Suppressor macrophage (primary cell): ENCODE measurements around the gene FLT3.
"Not testable (repeated sequence)": the region's sequence is repeated elsewhere in the genome, so short reads cannot be mapped to it uniquely, and the experiment has no call there.

Experiments
- DNase-seq, 4 experiments: peaks; one replicate each; pipeline ENCODE4 v3.0.0-alpha.2; 2020 to 2022

Gene FLT3

GRCh38 chr13:27971236-27971645, 129.1 kb downstream of the FLT3 start:
- no peak for DNase-seq

DNA sequence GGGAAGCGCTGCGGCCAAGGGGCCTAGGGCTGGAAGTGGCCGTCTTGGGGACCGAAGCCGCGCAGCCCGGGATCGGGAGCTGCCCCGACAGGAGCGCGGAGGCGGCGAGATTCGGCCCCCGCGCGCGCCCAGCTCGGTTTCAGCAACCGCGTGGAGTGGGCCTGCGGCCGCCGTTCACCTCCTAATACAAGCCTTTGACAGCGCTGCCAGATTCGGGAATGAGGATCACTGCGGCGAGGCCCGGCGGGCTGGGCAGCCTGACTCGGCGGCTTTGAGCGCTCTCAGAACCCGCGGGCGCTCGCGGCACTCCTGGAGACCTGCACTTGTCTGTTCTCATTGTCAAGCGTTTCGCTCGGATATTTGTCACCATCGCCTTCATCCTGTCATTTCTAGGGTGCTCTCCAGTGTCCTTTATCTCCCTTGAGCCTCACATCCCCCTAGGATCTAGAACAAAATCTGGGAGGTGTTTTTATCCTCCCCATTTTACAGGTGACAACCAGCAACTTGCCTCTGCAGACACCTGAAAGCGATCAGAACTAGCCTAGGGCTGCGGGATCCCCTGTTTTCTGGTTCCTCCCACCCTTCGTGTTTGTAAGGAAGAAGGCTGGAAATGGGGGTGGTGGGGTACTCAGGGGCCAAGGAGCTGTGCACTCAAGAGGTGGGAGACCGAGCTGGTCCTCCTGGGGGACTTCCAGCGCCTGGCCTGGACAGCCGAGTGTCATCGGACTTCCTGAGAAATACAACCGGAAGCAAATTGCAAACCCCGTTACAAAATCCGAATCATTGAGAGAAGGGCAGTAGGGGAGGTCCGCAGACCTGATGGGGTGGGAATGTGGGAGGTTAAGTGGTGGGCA, 129.8 kb downstream of the FLT3 start:
- DNase-seq = no peak

DNA sequence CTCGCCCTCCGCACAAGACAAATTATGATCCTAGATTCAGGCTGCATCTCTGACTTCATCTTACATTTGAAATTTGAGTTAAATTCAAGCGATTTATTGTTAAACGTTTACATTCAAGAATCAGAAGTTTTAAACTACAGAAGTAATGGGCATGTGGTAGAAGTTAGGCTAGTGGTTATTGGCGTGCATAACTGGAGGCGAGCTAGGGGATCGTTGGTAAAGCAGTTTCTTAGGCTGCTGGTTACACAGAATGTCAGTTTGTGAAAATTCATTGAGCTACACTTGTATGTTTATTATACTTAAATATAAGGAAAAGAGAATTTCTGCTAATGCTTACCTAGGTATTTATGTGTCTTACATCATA, 130.5 kb downstream of the FLT3 start:
- DNase-seq = no peak

DNA sequence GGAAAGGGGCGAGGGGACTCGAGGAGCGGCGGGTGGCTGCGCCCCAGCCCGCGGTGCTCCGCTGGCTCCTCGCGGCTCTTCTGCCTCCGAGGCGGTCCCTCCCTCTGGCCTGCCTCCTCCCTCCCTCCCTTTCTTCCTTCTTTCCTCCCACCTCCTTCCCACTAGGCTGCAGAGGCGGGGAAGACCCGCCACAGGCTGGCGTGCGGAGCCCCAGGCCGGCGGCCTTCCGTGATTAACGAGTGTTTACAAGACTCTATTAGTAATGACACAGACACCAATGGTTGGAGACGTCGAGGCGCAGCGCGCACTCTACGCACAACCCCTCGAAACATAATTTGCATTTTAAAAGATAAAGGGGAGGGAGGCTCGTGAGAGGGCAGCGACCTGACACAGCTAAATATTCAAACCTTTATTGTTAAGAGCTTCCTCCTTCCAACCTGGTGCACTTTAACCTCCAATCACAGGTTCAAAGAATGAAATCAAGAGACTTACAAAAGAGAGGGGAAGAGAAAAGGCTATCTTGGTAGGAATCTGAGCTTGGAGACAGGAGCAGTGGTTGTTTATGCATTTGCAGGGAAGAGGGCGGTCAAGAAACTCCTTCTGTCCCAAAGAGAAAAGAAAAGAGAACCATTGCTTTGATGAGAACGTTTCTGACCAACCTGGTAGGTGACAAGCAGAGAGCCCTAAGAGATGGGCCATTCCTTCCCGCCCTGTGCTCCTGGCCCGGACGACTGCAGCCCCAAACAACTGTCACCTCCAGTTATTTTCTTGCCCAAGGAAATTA, 131.1 kb downstream of the FLT3 start, which contains the start of gene CDX2:
Gene CDX2, minus strand, starts transcription at position 234 of the 784 bp plus-strand sequence. CDS start 309 bp downstream, outside the sequence.
- DNase-seq = no peak

- DNase-seq = peak in 1 of 4 experiments; percentile 30
Observed at GRCh38 chr13:27968316-27969081, 131.9 kb downstream of the FLT3 start.

- DNase-seq = no peak
Observed at GRCh38 chr13:27967736-27968315, 132.6 kb downstream of the FLT3 start.

GRCh38 chr13:27967203-27967735, 133.1 kb downstream of the FLT3 start:
- DNase-seq = peak in 3 of 4 experiments; percentile 30 to 59 (median 43)

DNA sequence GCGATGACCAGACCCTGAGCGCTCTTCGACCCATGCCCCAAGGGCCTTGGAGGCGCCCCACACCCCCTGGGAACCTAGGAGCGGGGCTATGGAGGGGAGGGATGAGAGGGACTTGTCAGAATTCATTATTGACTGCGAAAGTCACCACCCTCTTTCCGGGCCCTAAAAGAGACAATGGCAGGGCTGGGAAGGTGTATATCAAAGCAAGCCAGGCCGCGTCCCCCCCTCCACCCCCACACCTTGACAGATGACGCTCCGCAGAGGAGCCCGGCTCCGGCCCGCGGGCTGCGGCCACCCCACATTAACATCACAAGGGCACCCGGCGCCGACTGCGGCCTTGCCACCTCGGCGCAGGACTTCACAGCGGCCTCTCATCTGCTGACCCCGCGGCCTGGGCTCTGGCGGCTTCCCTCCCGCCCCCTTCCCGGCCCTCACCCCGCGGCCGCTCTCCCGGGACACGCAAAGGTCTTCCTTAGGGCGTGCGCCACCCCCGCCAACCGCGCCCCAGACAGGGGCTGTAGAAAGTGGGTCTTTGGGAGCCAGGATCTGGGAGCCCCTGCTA, 133.7 kb downstream of the FLT3 start:
- no peak for DNase-seq

DNA sequence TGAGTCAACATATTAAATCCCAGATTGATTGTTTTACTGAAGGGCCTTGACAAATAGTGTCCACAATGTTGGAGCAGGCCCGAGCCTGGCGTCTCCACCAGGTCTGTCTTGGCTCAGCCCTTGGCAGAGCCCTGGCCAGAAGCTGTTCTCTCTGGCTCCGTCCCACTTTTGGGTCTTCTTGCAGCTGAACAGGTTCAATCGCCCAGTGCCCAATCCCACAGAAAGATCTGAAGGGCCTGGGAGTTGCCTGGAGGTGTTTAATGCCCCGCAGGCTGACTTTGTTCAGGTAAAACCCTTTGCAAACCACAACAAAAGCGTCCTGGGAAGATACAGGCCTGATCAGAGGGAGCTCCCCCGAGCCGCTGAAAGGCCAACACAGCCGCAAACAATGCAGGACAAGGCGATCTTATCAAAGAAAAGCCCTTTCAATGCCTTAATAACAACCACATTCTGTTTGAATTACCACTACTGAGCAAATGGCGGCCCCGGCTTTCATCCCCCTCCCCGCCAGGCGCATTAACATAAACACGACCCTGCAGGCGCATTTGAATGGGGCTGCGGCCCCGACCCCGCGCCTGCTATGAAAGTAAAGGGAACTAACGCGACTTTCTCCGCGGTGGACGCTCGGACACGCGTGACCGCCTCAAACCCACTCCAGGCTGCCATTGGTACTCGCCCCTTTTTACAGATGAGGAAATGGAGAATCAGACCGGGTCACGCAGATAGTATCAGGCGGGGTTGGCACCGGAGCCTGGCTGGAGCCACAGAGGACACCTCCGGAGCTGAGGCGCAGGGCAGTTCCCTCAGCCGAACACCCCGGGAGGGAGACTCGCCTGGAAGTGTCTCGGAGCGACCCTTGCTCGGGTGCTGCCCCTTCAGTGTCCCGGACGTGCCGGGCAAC, 134.4 kb downstream of the FLT3 start:
- no peak for DNase-seq

DNA sequence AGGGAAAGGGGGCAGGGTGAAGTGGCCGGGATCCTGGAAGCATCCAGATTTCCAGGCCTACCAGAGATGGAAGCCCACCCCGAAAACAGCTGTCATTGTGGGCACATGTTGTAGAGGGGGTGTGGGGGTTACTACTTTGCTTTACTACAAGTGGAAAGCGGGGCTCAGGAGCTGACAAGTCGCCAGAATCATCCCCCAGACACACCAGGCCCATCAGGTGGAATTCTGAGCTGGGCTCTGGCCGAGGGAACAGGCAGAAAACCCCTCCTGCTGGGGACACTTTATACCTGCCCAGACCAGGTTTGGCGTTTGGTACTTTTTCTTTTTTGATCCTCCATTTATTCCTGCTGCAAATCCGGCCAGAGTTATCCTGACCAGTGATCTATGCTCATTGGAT, 135.0 kb downstream of the FLT3 start:
- DNase-seq = no peak

GRCh38 chr13:27964741-27965323, 135.5 kb downstream of the FLT3 start:
- DNase-seq = no peak

DNA sequence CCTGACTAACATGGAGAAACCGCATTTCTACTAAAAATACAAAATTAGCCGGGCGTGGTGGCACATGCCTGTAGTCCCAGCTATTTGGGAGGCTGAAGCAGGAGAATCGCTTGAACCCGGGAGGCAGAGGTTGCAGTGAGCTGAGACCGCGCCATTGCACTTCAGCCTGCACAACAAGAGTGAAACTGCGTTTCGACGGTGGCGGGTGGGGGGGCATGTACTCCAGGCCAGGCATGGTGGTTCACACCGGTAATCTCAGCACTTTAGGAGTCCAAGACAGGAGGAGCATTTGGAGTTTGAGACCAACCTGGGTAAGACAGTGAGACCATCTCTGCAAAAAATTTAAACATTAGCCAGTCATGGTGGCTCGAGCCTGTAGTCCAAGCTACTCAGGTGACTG, 136.2 kb downstream of the FLT3 start:
- DNase-seq = not testable (repeated sequence)

- DNase-seq = no peak
Observed at GRCh38 chr13:27963491-27963890, 136.9 kb downstream of the FLT3 start.

GRCh38 chr13:27962982-27963381, 137.4 kb downstream of the FLT3 start:
- no peak for DNase-seq

DNA sequence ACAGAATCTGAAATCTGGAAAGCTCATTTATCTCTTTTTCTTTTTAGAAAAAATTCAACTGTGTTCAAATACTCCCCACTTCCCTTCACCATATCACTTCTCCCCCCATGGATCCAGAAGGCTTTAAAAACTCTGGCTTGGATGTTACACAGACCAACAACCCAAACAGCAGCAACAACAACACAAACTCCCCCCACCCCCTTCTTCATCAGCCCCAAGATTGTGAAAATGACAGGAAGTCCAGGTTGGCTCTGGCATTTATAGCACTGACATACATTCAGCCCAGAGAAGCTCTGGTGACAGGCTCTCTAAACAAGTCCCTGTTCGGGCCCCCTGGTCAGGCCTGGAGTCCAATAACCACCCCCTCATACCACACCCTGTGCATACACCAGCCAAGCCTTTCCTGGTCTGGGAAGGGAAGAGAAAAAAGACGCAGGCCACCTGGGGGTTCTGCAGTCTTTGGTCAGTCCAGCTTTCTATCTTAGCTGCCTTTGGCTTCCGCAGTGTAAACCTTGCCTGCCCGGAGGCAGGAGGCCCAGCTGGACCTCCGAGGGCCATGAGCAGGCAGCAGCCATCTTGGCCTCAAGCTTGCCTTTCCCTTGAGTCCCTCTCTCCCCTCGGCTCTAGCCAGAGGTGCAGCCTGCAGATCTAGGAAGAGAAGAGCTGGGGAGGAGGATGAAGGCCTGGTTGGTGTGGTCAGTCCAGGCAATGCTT, 138.1 kb downstream of the FLT3 start:
- no peak for DNase-seq

GRCh38 chr13:27961227-27962085, 138.9 kb downstream of the FLT3 start:
- DNase-seq = no peak

DNA sequence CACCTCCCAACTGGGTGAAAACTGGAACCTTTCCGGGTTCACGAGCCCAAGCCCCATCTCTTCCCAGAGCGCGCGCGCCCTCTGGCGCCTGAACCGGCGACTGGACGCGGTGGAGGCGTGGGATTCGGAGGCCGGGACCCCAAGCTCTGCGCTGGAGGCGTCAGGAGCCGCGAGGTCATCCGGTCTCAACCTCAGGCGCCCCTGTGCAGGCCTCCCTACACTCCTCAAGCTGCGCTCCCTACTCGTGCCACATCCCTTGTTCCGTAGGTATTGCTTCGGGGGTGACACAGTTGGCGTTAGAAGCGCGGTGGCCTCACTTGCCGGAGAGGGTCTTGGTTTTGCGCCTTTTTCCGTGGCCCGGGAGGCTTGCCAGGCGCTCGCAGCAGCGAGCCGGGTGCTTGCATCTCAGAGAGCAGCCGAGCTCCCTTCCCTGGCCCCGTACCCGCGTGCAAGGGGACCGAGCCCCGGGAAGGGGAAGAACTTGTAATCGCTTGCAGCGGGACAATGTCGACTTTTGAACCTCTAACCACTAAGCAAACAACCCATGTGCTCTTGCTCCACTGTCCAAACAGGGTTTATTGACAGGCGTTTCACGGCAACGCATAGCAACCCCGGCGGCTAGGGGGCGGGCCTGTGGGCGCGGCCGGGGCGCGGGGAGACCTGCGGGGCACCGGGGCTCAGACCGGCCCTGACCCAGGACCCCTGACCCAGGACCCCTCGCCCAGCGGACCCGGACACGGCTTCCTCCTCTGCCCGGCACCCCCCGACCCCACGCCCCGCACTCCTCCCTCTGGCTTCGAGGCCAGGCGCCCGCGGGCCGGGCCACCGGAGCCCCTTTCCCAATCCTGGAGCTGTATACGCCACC, 139.8 kb downstream of the FLT3 start:
- DNase-seq = peak; percentile 52 to 80 (median 62)

GRCh38 chr13:27959976-27960361, 140.4 kb downstream of the FLT3 start:
- no peak for DNase-seq
